ENCODE data around the gene GRB2. TPM values are rescaled to one million over a fixed set of nuclear protein-coding genes. Genes with fewer than 3 reads are reported as not detected.
"Not testable (repeated sequence)": the region's sequence is repeated elsewhere in the genome, so short reads cannot be mapped to it uniquely, and the experiment has no call there.

GRB2 gene
- total RNA-seq, result 100 to 1,000 TPM in 1 of 4 donors, 10 to 100 TPM in 3; 51.5 to 127 (median 78.1) TPM

DNA sequence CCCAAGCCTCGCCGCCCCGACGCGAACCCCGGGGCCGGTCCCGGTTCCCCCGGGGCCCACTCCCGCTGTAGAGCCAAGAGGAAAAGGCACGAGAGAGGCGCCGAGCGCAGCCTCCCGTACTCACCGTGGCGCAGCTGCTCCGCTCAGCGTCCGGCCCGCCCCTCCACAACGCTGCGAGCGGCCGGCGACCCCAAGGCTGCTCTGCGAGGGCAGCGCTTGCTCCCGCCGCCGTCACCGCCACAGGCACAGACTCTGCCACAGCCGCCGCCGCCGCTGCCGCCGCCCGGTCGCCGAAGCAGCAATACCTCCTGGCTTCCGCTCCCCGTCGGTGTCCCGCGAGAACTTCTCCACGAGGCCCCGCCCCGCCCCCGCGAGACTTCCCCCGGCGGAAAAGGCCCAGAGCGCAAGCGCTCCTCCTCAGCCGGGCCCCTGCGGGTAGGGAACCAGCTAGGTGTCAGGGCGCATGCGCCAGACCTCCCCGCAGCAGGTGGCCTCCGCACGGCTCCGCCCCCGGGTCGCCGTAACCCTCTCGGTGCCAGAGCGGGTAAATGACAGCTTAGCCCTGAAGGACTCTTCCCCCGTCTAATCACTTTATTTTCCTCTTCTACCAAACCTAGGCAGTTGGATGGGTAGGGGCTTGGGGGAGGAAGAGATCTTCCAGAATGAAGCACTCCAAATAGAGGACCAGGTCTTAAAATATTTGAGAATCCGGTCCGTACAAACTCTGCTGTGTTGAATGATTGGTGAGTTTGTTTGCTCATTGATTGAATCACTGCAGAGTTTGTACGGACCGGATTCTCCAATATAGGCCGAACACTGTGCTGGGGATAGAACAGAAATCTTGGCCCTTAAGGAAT, at the start of gene GRB2:
Gene GRB2, minus strand, starts transcription at position 314 of the 857 bp plus-strand sequence. CDS start 12,050 bp downstream, outside the sequence.
- peak within 1 kb of the TSS; percentile 79 to 86 for H3K27ac ChIP-seq
- no peaks in the 10 kb centered on the region for H3K27me3 ChIP-seq
- peak; percentile 61 to 84 for TF ChIP-seq POLR2A (IDR thresholded peaks at IDR 0.05)
- TF ChIP-seq CTCF (IDR thresholded peaks at IDR 0.05), result peak in 1 of 4 experiments; percentile 41
- H3K4me3 ChIP-seq, result peak within 1 kb of the TSS; percentile 69 to 95
- peaks cover 0 to 13% of the 10 kb centered on the region in 2 donors for H3K4me1 ChIP-seq
- intact Hi-C loops (cut with DNase I; ENCODE audit: low total_unique reads), result loop anchor here (5.0 kb wide), 1 partner anchor 83 kb away; no protein-coding TSS in a partner anchor
- DNase-seq, result peak; percentile 98 to 99
- H3K36me3 ChIP-seq, result no peaks in the 10 kb centered on the region
- H3K9me3 ChIP-seq, result no peaks in the 10 kb centered on the region

DNA sequence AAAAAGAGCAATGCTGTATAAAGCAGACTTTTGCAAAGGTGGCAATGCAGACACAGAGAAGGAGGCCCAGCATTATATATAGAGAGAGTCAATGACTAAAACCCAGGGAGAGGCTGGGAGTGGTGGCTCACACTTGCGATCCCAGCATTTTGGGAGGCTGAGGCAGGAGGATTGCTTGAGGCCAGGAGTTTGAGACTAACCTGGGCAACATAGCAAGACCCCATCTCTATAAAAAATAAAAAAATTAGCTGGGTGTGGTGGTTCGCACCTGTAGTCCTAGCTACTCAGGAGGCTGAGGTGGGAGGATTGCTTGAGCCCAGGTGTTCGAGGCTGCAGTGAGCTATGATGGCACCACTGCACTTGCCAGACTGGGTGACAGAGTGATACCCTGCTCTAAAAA, 49.2 kb upstream of the GRB2 start:
- H3K4me3 ChIP-seq; H3K36me3 ChIP-seq; H3K27me3 ChIP-seq; intact Hi-C loops (cut with DNase I; ENCODE audit: low total_unique reads); DNase-seq; H3K9me3 ChIP-seq; H3K4me1 ChIP-seq; H3K27ac ChIP-seq: not testable (repeated sequence)

DNA sequence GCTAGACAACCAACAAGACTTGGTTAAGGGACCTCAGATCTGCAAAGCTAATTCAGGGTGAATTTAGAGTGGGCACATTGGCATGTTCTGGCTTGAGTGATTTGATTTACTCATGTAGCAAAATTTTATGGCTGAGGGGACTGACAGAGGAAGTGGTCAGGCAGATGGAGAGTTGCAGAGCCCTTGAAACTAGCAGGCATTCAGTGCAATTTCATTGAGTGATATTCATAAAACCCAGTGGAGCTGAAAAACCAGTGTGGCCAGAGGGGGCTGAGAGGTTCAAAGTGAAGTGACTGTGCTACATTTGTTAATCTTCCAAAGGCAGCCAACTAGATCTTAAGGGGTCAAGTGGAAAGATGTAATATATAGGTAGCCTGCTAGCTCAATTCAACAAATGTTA, 48.7 kb upstream of the GRB2 start:
- DNase-seq, result no peak

GRCh38 chr17:75450270-75450669, 44.8 kb upstream of the GRB2 start:
- TF ChIP-seq CTCF (IDR thresholded peaks at IDR 0.05), result no peak
- TF ChIP-seq POLR2A (IDR thresholded peaks at IDR 0.05), result no peak
- Histone ChIP-seq H3K9me3 (no peaks in the 10 kb centered on the region), H3K4me3 (no peak overlapping the region), H3K27ac (no peak overlapping the region), H3K27me3 (no peaks in the 10 kb centered on the region), H3K4me1 (no peaks in the 10 kb centered on the region), H3K36me3 (no peaks in the 10 kb centered on the region)
- intact Hi-C loops (cut with DNase I; ENCODE audit: low total_unique reads), result no loop called here
- no peak for DNase-seq

More for the DNA sequence above, 48.7 kb upstream of the GRB2 start:
- Histone ChIP-seq H3K9me3 (no peaks in the 10 kb centered on the region), H3K4me3 (no peak overlapping the region), H3K27ac (no peak overlapping the region), H3K36me3 (no peaks in the 10 kb centered on the region), H3K27me3 (no peaks in the 10 kb centered on the region), H3K4me1 (peaks cover 4 to 7% of the 10 kb centered on the region in 2 donors)
- TF ChIP-seq CTCF (IDR thresholded peaks at IDR 0.05) (no peak), POLR2A (IDR thresholded peaks at IDR 0.05) (no peak)
- intact Hi-C loops (cut with DNase I; ENCODE audit: low total_unique reads), result no loop called here

GRCh38 chr17:75447951-75448856, 42.7 kb upstream of the GRB2 start:
- Histone ChIP-seq H3K4me1 (no peaks in the 10 kb centered on the region), H3K4me3 (no peak overlapping the region), H3K36me3 (no peaks in the 10 kb centered on the region), H3K27me3 (no peaks in the 10 kb centered on the region), H3K27ac (peak overlapping the region in 1 of 2 donors; percentile 29), H3K9me3 (no peaks in the 10 kb centered on the region)
- TF ChIP-seq POLR2A (IDR thresholded peaks at IDR 0.05) (no peak), CTCF (IDR thresholded peaks at IDR 0.05) (no peak)
- DNase-seq, result no peak
- intact Hi-C loops (cut with DNase I; ENCODE audit: low total_unique reads), result no loop called here

GRCh38 chr17:75445896-75446295, 40.4 kb upstream of the GRB2 start:
- H3K4me1 ChIP-seq; intact Hi-C loops (cut with DNase I; ENCODE audit: low total_unique reads); H3K9me3 ChIP-seq; H3K27me3 ChIP-seq; DNase-seq; H3K36me3 ChIP-seq; H3K4me3 ChIP-seq: not testable (repeated sequence)
- peak overlapping the region in 1 of 2 donors; percentile 85 for H3K27ac ChIP-seq
